ENCODE data around the gene VASH1. TPM values are rescaled to one million over a fixed set of nuclear protein-coding genes. Genes with fewer than 3 reads are reported as not detected.
A peak's percentile ranks its signal among the peaks of the same experiment; 100 is the strongest.

Gene VASH1
- total and polyA plus RNA-seq, 8 donors: 26.5 to 71.3 (median 49.2) TPM

- intact Hi-C loops (cut with DNase I): no loop called here
- no peak overlapping the region for H3K27ac ChIP-seq
These were observed 67.7 kb downstream of the VASH1 start for GRCh38 chr14:76829013-76829365.

GRCh38 chr14:76829650-76830421 is 68.6 kb downstream of the VASH1 start:
- Histone ChIP-seq H3K4me3 (no peak overlapping the region), H3K36me3 (no peaks in the 10 kb centered on the region), H3K4me1 (no peaks in the 10 kb centered on the region), H3K9me3 (no peaks in the 10 kb centered on the region), H3K27me3 (no peaks in the 10 kb centered on the region), H3K27ac (no peak overlapping the region)
- intact Hi-C loops (cut with DNase I): no loop called here
- DNase-seq (no peak), ATAC-seq (peak; percentile 7)
- TF ChIP-seq, protein P1, sequence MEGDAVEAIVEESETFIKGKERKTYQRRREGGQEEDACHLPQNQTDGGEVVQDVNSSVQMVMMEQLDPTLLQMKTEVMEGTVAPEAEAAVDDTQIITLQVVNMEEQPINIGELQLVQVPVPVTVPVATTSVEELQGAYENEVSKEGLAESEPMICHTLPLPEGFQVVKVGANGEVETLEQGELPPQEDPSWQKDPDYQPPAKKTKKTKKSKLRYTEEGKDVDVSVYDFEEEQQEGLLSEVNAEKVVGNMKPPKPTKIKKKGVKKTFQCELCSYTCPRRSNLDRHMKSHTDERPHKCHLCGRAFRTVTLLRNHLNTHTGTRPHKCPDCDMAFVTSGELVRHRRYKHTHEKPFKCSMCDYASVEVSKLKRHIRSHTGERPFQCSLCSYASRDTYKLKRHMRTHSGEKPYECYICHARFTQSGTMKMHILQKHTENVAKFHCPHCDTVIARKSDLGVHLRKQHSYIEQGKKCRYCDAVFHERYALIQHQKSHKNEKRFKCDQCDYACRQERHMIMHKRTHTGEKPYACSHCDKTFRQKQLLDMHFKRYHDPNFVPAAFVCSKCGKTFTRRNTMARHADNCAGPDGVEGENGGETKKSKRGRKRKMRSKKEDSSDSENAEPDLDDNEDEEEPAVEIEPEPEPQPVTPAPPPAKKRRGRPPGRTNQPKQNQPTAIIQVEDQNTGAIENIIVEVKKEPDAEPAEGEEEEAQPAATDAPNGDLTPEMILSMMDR (IDR thresholded peaks at IDR 0.05): no peak

More at GRCh38 chr14:76829013-76829365, 67.7 kb downstream of the VASH1 start:
- no peaks in the 10 kb centered on the region for H3K36me3 ChIP-seq
- no peaks in the 10 kb centered on the region for H3K4me1 ChIP-seq
- DNase-seq: peak in 1 of 4 donors; percentile 56
- H3K4me3 ChIP-seq: no peak overlapping the region
- TF ChIP-seq, protein P1 (IDR thresholded peaks at IDR 0.05): no peak
- no peaks in the 10 kb centered on the region for H3K9me3 ChIP-seq
- peak; percentile 65 for ATAC-seq
- no peaks in the 10 kb centered on the region for H3K27me3 ChIP-seq

DNA sequence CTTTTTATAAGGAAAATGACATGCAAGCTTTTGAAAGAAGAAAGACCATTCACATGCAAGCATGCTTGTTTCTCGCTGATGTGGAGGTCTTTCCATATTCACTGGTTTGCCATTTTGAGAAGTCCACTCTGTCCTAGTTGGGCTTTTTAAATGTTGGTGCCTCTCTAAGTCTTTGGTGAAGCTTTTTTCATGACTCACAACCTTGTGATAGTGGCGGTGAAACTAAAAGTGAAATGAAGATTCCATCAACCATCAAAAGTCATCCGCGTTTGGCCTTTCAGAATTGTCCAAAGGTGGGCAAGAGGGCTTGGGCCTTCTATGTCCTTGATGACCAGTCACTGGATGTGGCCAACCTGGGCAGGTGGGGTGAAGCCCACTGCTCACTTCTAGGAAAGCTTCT is 69.3 kb downstream of the VASH1 start:
- DNase-seq: no peak
- no peak for ATAC-seq
- intact Hi-C loops (cut with DNase I): no loop called here
- Histone ChIP-seq H3K36me3 (no peaks in the 10 kb centered on the region), H3K9me3 (no peaks in the 10 kb centered on the region), H3K4me1 (no peaks in the 10 kb centered on the region), H3K27ac (no peak overlapping the region), H3K27me3 (no peaks in the 10 kb centered on the region), H3K4me3 (no peak overlapping the region)
- TF ChIP-seq, protein P1 (IDR thresholded peaks at IDR 0.05): no peak

- H3K36me3 ChIP-seq: no peaks in the 10 kb centered on the region
- no peak overlapping the region for H3K4me3 ChIP-seq
- intact Hi-C loops (cut with DNase I): no loop called here
- no peaks in the 10 kb centered on the region for H3K4me1 ChIP-seq
- peak in 1 of 4 donors; percentile 45 for DNase-seq
- H3K9me3 ChIP-seq: no peaks in the 10 kb centered on the region
- peak; percentile 50 for ATAC-seq
- H3K27ac ChIP-seq: peak overlapping the region in 1 of 2 donors; percentile 28
- TF ChIP-seq, protein P1 (IDR thresholded peaks at IDR 0.05): no peak
- H3K27me3 ChIP-seq: no peaks in the 10 kb centered on the region
These were observed 71.3 kb downstream of the VASH1 start for GRCh38 chr14:76832503-76832988.

Other genes starting within 250 kb of the VASH1 start
- 10 to 100 TPM; 18.9 to 21.3 TPM for gene ANGEL1, start 51.4 kb downstream of the VASH1 start, total RNA-seq
- 10 to 100 TPM; 34.2 to 46.6 (median 42.2) TPM for gene ANGEL1, start 51.4 kb downstream of the VASH1 start, polyA plus RNA-seq (ENCODE audit: insufficient read length in 6 of 6)
- gene LRRC74A, start 64.9 kb downstream of the VASH1 start, total RNA-seq: not detected
- gene LRRC74A, start 64.9 kb downstream of the VASH1 start, polyA plus RNA-seq (ENCODE audit: insufficient read length in 6 of 6): under 1 TPM; 0.10 to 0.40 (median 0.34) TPM